NCI-H2029 (cell line): ENCODE measurements around the gene DDX56.

Source experiments
- DNase-seq: peaks from one replicate; lab custom pipeline; 2025; lab: John Stamatoyannopoulos, UW

DDX56 gene

DNA sequence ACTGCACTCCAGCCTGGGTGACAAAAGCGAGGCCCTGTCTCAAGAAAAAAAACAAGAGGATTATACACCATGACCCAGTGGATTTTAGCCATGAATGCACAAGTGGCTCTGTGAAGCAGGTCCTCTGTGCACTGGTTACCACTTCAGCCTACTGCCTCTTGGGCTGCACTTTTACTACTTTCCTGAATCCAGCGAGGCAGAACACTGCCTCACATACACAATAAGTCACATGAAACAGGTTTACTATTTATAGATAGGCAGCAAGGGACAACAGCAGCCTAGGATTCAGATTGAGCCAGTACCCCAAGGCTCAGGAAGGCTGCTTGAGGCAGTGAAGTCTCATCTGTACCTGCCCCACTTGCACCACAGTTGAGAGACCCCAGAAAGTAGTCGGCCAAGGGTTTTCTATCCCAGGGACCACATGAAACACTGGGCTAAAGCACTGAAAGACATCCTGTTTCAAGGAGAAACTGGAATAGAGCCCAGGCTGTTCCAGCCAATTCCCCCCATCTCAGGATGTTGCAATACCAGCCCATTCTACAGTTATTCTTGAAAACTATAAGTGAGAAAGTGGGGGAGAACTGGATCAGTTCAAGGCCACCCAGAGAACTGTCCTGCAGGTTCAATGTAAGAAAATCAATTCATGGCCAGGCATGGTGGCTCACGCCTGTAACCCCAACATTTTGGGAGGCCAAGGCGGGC is 22.4 kb upstream of the DDX56 start:
- DNase-seq, result no peak

DNA sequence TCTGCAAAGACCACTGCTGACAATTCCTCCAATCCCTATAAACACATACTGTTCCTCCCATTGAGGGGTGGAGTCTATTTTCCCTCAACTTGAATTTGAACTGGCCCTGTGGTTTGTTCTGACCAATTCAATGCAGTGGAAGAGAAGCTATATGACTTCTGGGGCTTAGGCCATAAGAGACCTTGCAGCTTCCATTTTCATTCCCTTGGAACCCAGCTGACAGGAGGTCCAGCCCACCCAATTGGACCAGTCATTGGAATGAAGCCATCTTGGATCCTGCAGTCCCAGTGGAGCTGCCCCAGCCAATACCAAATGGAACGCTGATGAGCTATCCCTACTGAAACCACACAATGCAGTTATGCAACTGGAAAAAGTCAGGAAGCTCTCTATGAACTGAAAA is 17.2 kb upstream of the DDX56 start:
- DNase-seq, result no peak

DNA sequence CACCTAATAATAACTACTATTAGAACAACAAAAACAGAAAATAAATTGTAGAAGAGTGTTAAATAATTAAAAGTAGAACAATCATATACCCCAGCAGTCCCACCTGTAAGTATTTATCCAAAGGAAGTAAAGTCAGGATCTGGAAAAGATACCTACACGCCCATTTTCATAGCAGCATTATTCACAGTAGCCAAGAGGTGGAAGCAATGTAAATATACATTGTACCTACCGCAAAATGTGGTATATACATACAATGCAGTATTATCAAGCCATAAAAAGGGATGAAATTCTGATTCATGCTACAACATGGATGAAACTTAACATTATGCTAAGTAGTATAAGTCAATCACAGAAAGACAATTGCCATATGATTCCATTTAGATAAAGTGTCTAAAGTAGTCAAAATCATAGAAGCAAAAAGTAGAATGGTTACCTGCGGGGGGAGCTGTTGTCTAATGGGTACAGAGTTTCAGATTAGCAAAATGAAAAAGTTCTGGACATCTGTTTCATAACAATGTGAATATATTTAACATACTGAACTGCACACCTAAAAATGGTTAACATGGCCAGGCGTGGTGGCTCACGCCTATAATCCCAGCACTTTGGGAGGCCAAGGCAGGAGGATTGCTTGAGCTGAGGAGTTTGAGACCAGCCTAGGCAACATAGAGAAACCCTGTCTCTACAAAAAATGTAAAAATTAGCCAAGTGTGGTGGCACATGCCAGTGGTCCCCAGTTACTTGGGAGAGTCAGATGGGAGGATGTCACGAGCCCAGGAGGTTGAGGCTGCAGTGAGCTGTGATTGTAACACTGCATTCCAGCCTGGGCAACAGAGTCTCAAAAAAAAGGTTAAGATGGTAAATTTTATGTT is 14.4 kb upstream of the DDX56 start:
- DNase-seq, result peak; percentile 29

DNA sequence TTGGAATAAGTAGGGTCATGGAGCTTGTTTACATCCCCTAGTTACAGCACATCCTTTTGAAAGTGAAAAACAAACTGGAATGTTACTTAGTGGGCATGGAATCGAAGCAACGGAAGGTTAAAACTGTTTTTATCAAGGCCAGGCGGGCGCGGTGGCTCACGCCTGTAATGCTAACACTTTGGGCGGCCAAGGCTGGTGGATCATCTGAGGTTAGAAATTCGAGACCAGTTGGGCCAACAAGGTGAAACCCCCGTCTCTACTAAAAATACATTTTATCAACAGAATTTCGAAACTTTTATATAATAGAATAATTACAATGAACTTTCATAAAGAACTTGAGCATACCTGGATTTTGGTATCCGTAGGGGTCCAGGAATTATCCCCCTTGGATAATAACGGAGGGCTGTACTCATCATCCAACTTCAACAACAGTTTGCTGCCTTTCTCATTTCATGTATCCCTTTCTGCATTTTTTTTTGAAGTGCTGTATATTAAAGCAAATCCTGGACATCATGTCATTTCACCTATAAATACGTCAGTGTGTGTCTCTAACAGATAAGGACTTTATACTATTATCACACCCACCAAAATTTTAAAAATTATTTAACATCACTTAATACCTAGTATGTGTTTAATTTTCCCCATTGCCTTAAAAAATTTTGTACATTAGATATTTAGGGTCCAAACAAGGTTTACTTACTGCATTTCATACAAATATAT is 9.6 kb upstream of the DDX56 start:
- no peak for DNase-seq

DNA sequence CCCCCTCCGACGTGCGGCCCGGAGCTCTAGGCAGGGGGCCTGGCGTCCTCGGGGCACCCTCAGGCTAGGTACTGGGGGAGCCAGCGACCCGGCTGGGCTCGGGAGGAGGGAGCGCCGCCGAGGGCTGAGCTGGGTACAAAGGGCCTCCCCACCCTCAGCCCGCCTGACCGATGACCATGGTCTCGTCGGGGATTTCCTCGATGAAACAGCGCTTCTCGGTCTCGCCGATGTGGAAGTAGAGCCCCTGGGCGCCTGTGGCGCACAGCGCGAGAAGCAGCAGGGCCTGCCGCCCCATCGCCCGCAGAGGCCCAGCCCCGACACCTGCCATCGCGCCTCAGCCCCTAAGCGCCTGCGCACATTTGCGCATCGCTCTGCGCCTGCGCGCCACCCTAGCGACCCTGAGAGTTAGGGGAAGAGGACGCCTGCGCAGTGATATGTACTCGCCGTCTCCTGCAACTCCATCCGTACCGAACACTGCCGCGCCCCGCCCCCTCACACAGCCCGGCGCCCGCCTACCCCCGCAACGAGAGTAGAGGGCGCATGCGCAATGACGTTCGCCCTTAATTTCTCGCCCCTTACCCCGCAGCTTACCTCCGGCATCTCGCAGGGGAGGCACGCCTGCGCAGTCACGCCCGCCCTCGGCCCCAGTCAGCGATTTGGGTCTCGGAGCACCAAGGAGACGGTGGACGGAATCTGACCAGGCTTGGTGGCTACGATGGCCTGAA is 8.3 kb upstream of the DDX56 start, which contains the start of gene TMED4:
Gene TMED4 (minus strand): TSS at position 353 of the 725 bp plus-strand sequence. CDS start 25 bp downstream, at position 328.
- peak; percentile 99 for DNase-seq

DNA sequence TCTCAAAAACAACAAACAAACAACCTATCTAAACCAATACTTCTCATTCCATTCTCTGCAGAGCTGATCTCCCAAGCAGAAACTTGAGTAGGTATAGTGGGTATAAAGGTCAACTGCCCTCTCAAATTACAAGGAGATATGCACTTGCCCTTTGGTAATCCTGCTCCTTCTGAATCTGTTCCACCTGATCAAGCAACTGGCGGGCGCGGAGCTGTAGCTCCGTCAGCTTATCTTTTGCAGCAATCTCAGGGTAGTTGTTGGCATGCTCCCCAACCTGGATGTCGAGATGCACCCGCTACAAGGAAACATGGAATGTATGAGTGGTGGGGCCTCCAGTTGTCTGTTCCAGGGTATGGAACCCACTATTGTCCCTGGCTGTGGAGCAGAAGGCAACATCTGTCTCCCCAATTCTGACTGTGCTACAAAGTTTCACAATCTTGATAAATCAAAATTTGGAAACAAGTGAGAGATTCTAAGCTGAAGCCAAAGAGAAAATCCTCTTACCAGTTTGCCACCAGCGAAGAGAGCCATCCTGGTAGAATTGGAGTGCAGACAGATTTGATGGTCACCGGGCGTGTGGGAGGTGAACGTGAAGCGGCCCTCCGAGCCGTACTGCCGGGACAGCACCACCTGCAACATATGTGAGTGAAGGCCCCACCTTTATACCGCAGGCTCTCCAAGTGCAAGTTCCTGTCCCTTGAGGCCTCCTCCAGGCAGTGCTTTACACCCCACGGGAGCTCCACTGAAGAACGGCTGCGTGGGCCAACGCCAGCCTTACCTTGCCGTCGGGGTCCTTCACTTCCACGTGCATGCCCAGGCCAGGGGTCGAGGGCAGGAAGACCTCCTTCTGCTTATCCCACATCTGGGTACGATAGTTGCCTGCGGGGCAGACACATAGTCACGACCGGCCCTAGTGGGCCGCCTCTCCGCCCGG is 7.5 kb upstream of the DDX56 start:
- DNase-seq, result peak; percentile 50

DNA sequence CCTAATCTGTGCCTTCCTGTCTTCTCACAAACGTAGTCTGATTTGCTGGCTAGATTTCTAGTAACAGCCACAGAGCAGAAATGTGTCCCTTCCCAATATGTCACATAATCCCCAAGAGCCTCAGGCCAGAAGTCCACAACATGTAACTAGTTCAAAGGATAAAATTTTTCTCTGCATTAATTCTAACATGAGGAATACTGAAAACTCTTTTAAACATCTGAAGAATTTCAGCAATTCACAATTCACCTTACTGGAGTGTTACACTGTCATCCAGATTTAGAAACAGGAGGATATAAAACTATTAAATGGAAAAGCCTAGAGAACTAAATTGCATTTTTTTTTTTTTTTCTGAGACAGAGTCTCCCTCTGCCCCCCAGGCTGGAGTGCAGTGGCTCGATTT is 2.5 kb upstream of the DDX56 start:
- DNase-seq, result no peak

DNA sequence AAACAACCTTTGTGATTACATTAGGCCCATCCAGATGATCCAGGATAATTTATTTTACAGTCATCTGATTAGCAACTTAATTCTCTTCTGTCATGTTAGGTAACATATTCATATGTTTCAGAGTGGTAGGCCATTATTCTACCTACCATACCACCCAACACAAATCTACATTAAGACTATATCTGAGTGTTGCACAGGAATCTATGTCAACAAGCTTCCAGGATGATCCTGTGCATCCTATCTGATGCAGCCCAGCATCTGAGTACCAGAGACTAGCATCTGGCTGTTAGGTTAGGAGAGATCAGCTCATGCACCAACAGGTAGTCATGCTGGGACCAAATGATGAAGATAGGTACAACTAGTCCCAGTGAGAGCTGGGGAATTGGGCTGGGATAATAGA is 1.3 kb upstream of the DDX56 start:
- DNase-seq, result no peak

DNA sequence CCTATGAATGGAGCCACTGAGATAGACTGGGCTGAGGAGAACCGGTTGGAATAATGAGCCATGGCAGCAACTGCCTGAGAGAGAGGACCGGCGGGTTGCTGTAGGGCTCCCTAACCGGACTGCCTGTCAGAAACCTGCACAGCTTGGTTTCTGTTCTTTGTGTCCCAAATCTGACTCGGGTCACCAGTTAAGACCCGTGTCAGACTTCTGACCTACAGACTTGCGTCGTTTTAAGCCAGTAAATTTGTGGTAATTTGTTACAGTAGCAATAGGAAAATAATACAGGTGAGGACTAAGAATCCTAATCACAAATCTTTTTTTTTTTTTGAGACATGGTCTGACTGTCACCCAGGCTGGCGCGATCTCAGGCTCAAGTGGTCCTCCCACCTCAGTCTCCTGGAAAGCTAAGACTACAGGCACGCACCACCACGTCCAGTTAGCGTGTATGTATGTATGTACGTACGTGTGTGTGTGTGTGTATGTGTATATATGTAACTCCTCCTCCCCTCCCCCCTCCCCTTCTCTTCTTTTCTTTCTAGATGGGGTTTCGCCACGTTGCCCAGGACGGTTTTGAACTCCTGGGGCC is 672 bp upstream of the DDX56 start:
- no peak for DNase-seq

DNA sequence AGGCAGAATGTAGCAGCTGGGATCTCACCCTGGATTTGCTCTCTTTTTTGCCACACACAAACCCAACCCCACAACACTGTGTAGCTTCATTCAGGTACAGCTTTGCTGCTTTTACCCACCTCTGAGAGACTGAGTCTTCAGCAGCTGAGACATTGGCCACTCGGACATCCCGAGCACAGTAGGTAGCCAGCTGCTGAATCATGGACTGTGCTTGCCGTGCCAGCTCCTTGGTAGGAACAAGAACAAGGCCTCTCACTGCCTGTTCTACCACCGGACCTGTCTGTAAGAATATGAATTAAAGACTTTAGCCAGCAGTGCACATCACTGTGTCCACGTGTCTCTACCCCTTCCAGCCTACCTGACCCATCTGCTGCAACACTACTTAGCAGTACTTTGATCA is 937 bp downstream of the DDX56 start:
- DNase-seq, result no peak

DNA sequence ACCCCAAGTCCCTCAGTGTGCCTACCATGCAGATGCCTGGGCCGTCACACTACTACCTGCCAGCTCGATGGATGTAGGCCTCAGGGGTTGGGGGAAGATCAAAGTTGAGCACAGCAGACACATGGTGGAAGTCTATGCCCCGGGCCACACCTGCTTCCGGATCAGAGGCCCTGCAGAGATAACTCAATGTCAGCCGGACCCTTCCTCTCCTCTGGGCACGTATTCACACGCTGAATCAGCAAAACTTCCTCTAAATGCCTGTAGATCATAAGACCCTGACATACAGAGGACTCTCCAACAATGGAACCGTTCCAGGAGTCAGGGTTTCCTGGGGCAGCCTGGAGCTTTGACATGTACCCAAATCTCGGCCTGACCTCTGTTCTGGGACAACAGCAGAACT is 3.7 kb downstream of the DDX56 start:
- DNase-seq, result no peak

DNA sequence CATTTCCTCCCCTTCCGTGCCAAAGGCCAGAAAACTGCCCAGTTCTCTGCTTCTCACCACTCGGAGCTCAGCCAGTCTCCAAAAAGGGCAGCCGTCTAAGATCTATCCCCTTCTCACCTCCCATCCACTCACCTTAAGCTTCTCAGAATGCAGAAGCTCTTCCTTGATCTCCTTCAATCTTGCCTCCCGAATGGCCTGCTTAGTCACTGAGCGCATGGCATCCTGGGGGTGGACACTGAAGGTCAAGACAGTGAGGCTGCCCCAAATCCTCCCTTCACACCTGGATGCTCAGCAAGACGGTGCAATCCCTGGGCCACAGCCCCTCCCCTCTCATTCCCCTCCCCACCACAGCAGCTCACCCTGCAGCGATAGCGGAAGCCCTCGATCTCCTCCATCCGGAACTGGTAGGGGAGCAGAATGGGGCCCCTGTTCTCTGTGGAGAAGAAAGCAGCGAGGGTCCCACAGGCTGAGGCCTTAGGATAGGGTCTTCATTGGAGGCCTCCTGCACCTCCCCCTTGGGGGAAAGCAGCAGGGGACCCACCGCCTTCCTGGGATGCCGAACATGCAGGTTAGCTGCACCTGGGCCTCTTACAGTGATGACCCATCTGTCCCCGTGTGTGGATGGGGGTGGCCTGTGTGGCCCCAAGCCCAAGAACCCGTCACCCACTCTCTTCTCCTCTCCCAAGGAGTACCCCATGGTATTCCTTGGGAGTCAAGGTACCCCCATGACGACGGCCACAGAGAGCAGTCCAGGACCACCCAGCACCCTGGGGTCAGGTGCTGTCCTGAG is 4.7 kb downstream of the DDX56 start:
- DNase-seq, result no peak

DNA sequence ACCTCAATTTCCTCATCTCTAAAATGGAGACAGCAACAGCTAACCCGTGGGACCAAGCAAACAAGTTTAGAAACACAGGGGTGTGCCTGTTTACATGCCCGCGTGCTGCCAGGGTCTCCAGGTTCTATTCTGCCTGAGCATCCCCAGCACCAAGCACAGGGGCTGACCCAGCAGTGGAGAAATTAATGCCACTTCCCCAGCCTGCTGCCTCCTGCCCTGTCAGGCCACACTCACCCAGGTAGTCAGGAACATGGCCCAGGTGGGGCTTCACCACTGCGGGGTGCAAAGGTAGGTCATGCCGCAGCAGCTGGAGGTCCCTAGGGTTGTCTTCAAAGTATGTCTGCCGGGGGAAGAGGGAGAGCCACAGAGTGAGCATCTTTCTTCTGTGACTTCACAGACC is 5.8 kb downstream of the DDX56 start:
- no peak for DNase-seq

DNA sequence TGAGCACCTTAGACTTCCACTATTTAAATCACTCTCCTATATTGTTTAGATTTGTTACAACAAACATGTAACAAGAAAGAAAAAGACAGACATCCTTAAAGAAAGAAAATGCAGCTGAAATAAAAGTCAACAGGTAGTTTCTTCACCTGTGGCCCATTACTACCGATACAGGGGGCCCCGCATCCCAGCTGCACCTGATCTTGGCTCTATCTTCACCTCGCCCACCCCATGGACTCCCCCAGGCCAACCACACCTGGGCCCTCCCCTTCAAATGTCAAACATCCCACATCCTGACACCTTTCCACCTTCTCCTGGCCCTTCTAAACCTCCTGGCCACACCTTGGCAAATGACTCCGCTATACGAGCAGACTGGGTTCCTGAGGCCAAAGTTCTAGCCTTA is 7.0 kb downstream of the DDX56 start:
- DNase-seq, result no peak

DNA sequence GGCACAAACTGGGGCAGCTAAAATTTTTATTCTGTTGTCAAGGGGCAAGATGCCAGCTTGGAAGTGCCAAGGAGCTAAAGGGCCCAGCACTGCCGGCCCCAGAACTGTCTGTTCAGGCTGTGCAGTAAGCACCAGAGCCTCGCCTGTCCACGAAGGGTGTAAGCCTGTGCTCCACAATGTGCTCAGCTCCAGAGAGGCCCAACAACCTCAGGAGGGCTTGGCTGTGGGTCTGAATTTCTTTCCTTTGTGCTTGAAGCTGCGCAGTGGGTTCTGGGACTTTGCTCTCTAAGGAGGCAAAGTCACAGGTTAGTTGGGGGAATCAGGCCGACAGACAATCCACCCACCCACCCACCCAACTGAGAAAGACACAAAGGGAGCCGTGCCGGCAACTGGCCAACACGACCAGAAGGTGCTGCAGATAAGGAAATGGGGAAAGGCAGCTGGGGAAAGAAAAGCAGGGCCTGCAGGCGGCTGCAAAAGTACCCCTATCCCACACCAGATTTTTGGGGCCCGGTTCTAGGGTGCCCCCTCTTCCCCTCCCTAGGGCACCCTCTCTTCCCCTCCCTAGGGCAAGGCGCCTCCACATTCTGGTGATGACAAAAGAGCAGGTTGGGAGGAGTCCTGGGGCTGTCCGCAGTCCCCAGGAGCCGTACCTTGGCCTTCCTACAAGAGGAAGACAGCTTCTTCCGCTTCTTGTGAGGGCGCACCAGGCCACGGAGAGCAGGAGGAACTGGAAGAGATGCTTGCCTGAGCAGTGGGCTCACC is 7.7 kb downstream of the DDX56 start:
- DNase-seq, result no peak

DNA sequence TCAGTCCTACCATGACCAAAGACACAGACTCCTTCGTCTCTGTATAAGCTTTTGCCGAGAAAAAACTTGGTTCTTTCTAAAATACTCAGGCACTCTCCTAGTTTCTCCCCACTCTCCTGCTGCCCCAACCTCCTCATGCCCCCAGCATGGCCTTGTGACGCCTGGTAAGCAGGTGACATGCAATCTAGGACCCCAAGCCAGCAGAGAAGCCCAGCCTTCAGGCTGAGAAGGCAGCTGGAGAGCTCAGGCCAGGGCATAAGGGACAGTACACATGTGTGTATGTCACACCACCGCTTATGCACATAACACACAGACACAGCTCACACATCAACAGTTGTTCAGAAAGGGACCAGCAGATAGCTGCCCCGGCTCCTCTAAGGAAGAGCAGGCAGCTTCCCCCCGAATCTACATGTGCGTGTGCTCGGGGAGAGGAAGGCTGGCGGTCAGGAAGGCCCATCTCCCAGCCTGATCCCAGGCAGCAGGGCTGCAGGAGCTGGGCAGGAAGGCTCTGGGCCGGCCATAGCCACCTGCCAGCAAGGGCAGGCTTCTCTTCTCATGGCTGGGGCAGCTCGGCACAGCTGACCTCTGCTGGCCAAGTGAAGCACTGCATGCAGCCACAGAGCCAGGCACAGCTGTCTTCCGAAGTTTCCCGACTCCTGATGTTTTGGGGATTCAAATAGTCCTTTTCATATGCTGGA is 8.5 kb downstream of the DDX56 start:
- DNase-seq, result peak; percentile 13

DNA sequence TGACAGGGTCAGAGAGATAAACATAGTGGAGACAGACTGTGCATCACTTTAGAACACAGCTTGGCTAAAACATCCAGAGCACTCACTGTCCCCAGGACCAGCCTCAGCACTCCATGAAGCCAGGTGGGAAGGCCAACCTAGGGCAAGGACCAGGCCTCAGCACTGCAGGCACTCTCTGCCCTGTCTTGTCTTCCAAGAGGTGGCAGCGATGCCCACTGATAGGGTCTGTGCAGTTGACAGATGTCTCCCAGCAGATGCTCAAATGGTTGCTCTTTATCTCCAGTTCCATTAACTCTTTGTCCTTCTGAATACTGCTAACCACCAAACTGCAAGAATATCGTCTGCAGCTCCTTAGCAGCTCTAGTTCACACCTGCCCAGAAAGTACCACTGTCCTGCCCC is 9.1 kb downstream of the DDX56 start:
- DNase-seq, result no peak

DNA sequence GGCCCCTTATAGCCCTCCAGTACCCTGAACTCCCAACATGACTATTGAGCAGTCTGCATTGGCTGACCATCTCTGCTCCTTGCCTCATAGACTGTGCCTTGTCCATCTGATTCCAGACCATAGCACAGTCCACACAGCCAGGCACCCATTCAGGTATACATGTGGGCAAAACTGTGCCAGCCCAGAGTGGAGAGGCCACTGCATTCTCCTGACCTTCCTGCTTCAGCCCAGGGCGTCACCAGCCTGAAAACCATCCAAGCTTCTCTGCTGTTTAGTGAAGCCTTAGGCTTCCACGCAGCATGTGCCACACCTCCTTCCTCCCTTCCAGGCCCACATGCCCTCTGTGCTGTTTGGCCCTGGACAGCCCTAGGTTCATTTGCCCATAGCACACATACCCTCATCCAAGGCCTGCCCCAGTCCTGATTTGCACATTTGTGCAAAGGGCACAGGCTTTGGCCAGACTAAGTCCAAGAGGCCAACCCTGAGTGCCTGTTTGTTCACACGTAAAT is 10.5 kb downstream of the DDX56 start:
- DNase-seq, result no peak
